Measurements from ENCODE around the gene PURB. TPM values are rescaled to one million over a fixed set of nuclear protein-coding genes. Genes with fewer than 3 reads are reported as not detected.
A peak's percentile ranks its signal among the peaks of the same experiment; 100 is the strongest.

The PURB gene
- total and polyA plus RNA-seq, 10 of the 15 experiments (the other 5 are each of a cell fraction or from before 2014, with no cell fraction given), result 0.77 to 18.6 (median 8.9) TPM

- TF ChIP-seq SMAD5 (IDR thresholded peaks at IDR 0.05; ENCODE audit: low read depth) (peak; percentile 96), SUPT20H (IDR thresholded peaks at IDR 0.05; ENCODE audit: borderline replicate concordance, control insufficient read depth, low read depth, low read length) (no peak), SKIL (IDR thresholded peaks at IDR 0.05; ENCODE audit: low read depth, poor library complexity, severe bottlenecking) (peak; percentile 40), PBX3 (IDR thresholded peaks at IDR 0.05; ENCODE audit: insufficient replicate concordance, low read depth, low read length) (no peak), RELA (IDR thresholded peaks at IDR 0.05; ENCODE audit: borderline replicate concordance, partially characterized antibody) (peak; percentile 89), RAD51 (IDR thresholded peaks at IDR 0.05) (0 out of 2 replicates have a peak, but pooled peaks have one; percentile 10), IRF4 (IDR thresholded peaks at IDR 0.05; ENCODE audit: low read depth, low read length) (no peak), MEF2B (IDR thresholded peaks at IDR 0.05; ENCODE audit: partially characterized antibody, poor library complexity, severe bottlenecking) (peak; percentile 60), E2F4 (IDR thresholded peaks at IDR 0.05; ENCODE audit: low read depth, low read length) (peak; percentile 73; the same call in 1 of the 2 replicates), RELB (IDR thresholded peaks at IDR 0.05; ENCODE audit: low read depth) (peak; percentile 74), RAD21 (IDR thresholded peaks at IDR 0.05; ENCODE audit: insufficient read depth, low read depth, low read length) (no peak), NFXL1 (IDR thresholded peaks at IDR 0.05; ENCODE audit: borderline replicate concordance) (no peak), BRCA1 (IDR thresholded peaks at IDR 0.05; ENCODE audit: low read depth, low read length) (no peak), YBX1 (IDR thresholded peaks at IDR 0.05) (no peak), ETV6 (conservative IDR thresholded peaks at IDR 0.05 in 1 of 2, IDR thresholded peaks at IDR 0.05 in 1 of 2; ENCODE audit: borderline replicate concordance in 1 of 2, low read depth in 1 of 2) (peak in 1 of 2 experiments; percentile 85; a peak in 2 of 4 replicates), SPI1 (IDR thresholded peaks at IDR 0.05; ENCODE audit: borderline replicate concordance, insufficient read depth, low read depth, low read length) (peak; percentile 80; the same call in 1 of the 2 replicates), MTA2 (IDR thresholded peaks at IDR 0.05; ENCODE audit: low read depth) (no peak), REST (IDR thresholded peaks at IDR 0.05; ENCODE audit: low read depth, low read length) (no peak)
Measured at GRCh38 chr7:44885394-44886317, at the start of gene PURB (continued).
